ENCODE measurements around the gene SLC17A3.

DNA sequence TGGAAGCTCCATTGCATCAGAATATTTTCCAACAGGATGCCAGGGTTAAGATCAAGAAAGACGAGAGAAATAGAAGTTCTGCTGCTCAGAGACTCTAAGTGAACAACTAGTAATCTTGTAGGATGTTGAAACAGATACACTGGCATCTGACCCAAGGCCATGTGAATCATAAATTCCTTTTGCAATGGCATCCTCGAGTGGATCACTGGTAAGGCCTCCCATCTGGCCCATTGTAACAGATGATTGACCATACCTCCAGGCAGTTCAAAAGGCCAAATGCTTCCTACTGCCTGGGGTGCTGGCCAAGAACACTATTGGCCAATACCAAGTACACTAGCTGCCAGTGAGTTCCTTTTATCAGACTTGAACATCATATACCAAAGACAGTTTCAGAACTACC lies 9.9 kb upstream of the SLC17A3 start:
- no peak for TF ChIP-seq CTCF (IDR thresholded peaks at IDR 0.05 in 4 of 5, conservative IDR thresholded peaks at IDR 0.05 in 1 of 5)
- no peak for TF ChIP-seq POLR2A (IDR thresholded peaks at IDR 0.05)

Measured in gastrocnemius medialis (tissue), 4 donors.